Measurements from ENCODE around the gene TRIM33.

DNA sequence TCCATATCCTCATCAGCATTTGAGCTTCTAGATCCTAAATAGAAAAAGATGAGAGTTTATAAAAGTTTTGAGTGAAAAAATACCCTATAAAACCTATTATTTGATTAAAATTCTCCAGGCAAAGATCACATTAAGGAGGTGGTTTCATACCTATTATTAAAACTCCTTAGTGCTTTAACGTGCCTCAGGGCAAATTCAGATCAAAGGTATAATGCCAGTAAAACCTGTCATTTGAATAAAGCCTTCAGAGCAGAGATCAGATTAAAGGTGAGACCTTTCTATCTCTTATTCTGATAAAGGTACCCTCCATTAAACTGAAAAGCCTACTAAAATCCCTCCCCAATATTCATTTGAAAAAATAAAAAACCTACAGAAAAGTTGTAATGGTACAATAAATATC, 34.3 kb upstream of the TRIM33 start:
- TF ChIP-seq, protein P1, sequence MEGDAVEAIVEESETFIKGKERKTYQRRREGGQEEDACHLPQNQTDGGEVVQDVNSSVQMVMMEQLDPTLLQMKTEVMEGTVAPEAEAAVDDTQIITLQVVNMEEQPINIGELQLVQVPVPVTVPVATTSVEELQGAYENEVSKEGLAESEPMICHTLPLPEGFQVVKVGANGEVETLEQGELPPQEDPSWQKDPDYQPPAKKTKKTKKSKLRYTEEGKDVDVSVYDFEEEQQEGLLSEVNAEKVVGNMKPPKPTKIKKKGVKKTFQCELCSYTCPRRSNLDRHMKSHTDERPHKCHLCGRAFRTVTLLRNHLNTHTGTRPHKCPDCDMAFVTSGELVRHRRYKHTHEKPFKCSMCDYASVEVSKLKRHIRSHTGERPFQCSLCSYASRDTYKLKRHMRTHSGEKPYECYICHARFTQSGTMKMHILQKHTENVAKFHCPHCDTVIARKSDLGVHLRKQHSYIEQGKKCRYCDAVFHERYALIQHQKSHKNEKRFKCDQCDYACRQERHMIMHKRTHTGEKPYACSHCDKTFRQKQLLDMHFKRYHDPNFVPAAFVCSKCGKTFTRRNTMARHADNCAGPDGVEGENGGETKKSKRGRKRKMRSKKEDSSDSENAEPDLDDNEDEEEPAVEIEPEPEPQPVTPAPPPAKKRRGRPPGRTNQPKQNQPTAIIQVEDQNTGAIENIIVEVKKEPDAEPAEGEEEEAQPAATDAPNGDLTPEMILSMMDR (IDR thresholded peaks at IDR 0.05; ENCODE audit: low read depth, low read length, poor library complexity, severe bottlenecking): no peak
- TF ChIP-seq EZH2phosphoT487 (IDR thresholded peaks at IDR 0.05; ENCODE audit: borderline replicate concordance, low read length): no peak

Measured in DOHH2 (cell line).